Chondrocyte (in vitro differentiated cells): Measurements from ENCODE around the gene AKR7A3. TPM values are rescaled to one million over a fixed set of nuclear protein-coding genes. Genes with fewer than 3 reads are reported as not detected.

Source experiments
- DNase-seq: peaks from one replicate; pipeline ENCODE4 v3.0.0; 2021; ENCODE audit warnings: mixed read lengths, low spot score
- H3K27ac Mint-ChIP-seq: one replicate; pipeline ENCODE4 v1.8.0; 2021; ENCODE audit warnings: mild to moderate bottlenecking, moderate library complexity, mixed read lengths; ENCODE audit not compliant: unreplicated experiment
- H3K27me3 Mint-ChIP-seq: 2 replicates; pipeline ENCODE4 v1.8.0; 2021; ENCODE audit warnings: low read depth, mixed read lengths
- H3K36me3 Mint-ChIP-seq: 2 replicates; pipeline ENCODE4 v1.8.0; 2021; ENCODE audit warnings: low read depth, mixed read lengths
- H3K4me1 Mint-ChIP-seq: 2 replicates; pipeline ENCODE4 v1.8.0; 2021; ENCODE audit warnings: low read depth, mild to moderate bottlenecking, mixed read lengths
- H3K4me3 Mint-ChIP-seq: one replicate; pipeline ENCODE4 v1.8.0; 2021; ENCODE audit warnings: mild to moderate bottlenecking, moderate library complexity, mixed read lengths; ENCODE audit not compliant: unreplicated experiment
- H3K9me3 Mint-ChIP-seq: 2 replicates; pipeline ENCODE4 v1.8.0; 2021; ENCODE audit warnings: low read depth, mixed read lengths
- total RNA-seq: library from RNA; stranded (reverse); gene quantifications from 3 replicates; pipeline ENCODE4 v1.2.1, GENCODE V29; 2021
- TF ChIP-seq, protein P1 (sequence below): fragments of 200-600 bp; sonication (generic); IDR thresholded peaks from 2 replicates; pipeline ENCODE4 v1.5.0; 2021; ENCODE audit warnings: antibody characterized with exemption, mild to moderate bottlenecking, moderate library complexity

Gene AKR7A3
- total RNA-seq, 1 donor from 2014 or later: 0.45 TPM

DNA sequence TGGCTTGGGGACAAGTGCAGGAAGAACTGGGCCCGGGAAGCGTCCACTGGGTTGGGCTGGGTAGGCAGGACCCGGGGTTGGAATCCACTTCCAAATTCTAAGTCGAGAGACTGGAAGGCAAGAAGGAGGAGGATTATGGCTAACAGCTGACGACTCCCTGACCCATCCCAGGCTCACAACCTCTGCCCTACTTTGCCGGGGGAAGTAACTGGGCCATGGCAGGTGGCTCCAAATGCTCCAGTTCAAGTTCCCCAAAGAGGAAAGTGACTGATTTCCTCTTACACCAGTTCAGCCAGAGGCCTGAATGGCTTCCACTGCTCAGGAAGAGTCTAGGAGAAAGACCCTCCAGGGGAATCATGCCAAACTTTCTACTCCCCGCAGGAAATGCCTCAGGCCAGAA is 48.7 kb downstream of the AKR7A3 start:
- H3K4me1 Mint-ChIP-seq: no peaks in the 10 kb centered on the region
- no peaks in the 10 kb centered on the region for H3K9me3 Mint-ChIP-seq
- TF ChIP-seq, protein P1, sequence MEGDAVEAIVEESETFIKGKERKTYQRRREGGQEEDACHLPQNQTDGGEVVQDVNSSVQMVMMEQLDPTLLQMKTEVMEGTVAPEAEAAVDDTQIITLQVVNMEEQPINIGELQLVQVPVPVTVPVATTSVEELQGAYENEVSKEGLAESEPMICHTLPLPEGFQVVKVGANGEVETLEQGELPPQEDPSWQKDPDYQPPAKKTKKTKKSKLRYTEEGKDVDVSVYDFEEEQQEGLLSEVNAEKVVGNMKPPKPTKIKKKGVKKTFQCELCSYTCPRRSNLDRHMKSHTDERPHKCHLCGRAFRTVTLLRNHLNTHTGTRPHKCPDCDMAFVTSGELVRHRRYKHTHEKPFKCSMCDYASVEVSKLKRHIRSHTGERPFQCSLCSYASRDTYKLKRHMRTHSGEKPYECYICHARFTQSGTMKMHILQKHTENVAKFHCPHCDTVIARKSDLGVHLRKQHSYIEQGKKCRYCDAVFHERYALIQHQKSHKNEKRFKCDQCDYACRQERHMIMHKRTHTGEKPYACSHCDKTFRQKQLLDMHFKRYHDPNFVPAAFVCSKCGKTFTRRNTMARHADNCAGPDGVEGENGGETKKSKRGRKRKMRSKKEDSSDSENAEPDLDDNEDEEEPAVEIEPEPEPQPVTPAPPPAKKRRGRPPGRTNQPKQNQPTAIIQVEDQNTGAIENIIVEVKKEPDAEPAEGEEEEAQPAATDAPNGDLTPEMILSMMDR: no peak
- no peaks in the 10 kb centered on the region for H3K27me3 Mint-ChIP-seq
- H3K36me3 Mint-ChIP-seq: peaks cover 26% of the 10 kb centered on the region
- H3K27ac Mint-ChIP-seq: no peak overlapping the region
- no peak for DNase-seq
- no peak overlapping the region for H3K4me3 Mint-ChIP-seq

DNA sequence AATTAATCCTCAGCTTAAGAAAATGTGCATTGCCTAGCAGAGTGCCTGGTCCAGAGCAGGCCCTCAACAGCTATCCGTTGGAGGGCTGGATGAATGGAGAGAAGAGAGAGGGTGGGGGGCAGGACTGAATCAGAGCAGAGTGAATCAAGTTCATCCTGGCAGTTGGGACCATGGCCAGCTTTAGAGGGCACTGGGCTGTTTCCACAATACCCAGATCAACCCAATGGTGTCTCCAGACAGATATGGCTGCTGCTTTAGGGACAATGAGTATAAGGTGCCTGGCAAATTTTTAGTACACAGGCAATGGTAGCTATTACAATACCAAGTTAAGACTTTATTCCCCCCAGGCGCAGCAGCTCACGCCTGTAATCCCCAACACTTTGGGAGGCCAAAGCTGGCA is 54.3 kb downstream of the AKR7A3 start:
- Mint-ChIP-seq H3K27me3 (no peaks in the 10 kb centered on the region), H3K9me3 (no peaks in the 10 kb centered on the region), H3K36me3 (peaks cover 31% of the 10 kb centered on the region), H3K4me1 (peaks cover 8% of the 10 kb centered on the region), H3K4me3 (no peak overlapping the region), H3K27ac (no peak overlapping the region)
- TF ChIP-seq, protein P1: no peak
- DNase-seq: no peak

Other genes starting within 250 kb of the AKR7A3 start
- 133 to 144 TPM (median 135 TPM) in 3 replicates for gene UBR4, start 78.5 kb downstream of the AKR7A3 start, total RNA-seq
- gene EMC1, start 37.2 kb downstream of the AKR7A3 start, total RNA-seq: 51.9 to 55.6 TPM (median 55.2 TPM) in 3 replicates
- 16.2 to 20.4 TPM (median 17.7 TPM) in 3 replicates for gene MRTO4, start 37.0 kb downstream of the AKR7A3 start, total RNA-seq
- gene AKR7A2, start 23.4 kb upstream of the AKR7A3 start, total RNA-seq: 46.6 to 48.9 TPM (median 47.1 TPM) in 3 replicates
- 15.7 to 20.1 TPM (median 18.8 TPM) in 3 replicates for gene SLC66A1, start 23.6 kb upstream of the AKR7A3 start, total RNA-seq
- 285 to 353 TPM (median 352 TPM) in 3 replicates for gene CAPZB, start 196.8 kb upstream of the AKR7A3 start, total RNA-seq